ENCODE measurements around the gene NPRL2. TPM values are rescaled to one million over a fixed set of nuclear protein-coding genes. Genes with fewer than 3 reads are reported as not detected.

NPRL2 gene
- total RNA-seq, 3 donors from 2014 or later (not counting 1 experiment from before 2014, with no cell fraction given), result 78.9 to 87.6 (median 80.9) TPM

- H3K4me3 Mint-ChIP-seq, result peak overlapping the region; percentile 85
- intact Hi-C loops (cut with micrococcal nuclease), result no loop called here
- 98% methylated on average over 3 of the region's 4 CpGs for WGBS (ENCODE audit: insufficient coverage)
- peak overlapping the region; percentile 85 to 87 for H3K27ac Mint-ChIP-seq
- H3K36me3 Mint-ChIP-seq, result no peaks in the 10 kb centered on the region
- TF ChIP-seq CTCF (IDR thresholded peaks at IDR 0.05), result no peak
- ATAC-seq, result no peak
- H3K9me3 ChIP-seq (ENCODE audit: control insufficient read depth, insufficient read depth, low read length), result no peaks in the 10 kb centered on the region
- no peaks in the 10 kb centered on the region for H3K9me3 Mint-ChIP-seq
- peaks cover 38% of the 10 kb centered on the region for H3K4me1 ChIP-seq (ENCODE audit: control insufficient read depth, insufficient read depth, low read length)
- H3K36me3 ChIP-seq (ENCODE audit: control insufficient read depth, insufficient read depth, low read length), result peaks cover 37% of the 10 kb centered on the region
- H3K27ac ChIP-seq (ENCODE audit: low read length), result no peak overlapping the region
- no peaks in the 10 kb centered on the region for H3K27me3 ChIP-seq (ENCODE audit: control insufficient read depth, insufficient read depth, low read length)
- DNase-seq, result no peak
- peaks cover 10 to 38% of the 10 kb centered on the region in 2 donors for H3K4me1 Mint-ChIP-seq
- no peaks in the 10 kb centered on the region for H3K27me3 Mint-ChIP-seq (ENCODE audit: low read depth in 2 of 2)
- H3K4me3 ChIP-seq (ENCODE audit: low read length), result no peak overlapping the region
These were observed 23.4 kb downstream of the NPRL2 start for GRCh38 chr3:50327129-50327528.

- no peak overlapping the region for H3K27ac ChIP-seq (ENCODE audit: low read length)
These were observed 24.4 kb downstream of the NPRL2 start for GRCh38 chr3:50326182-50326541.

GRCh38 chr3:50325497-50326181, 24.9 kb downstream of the NPRL2 start:
- Mint-ChIP-seq H3K4me3 (no peak overlapping the region), H3K4me1 (peaks cover 10 to 39% of the 10 kb centered on the region in 2 donors), H3K27ac (no peak overlapping the region), H3K36me3 (no peaks in the 10 kb centered on the region), H3K27me3 (ENCODE audit: low read depth in 2 of 2) (no peaks in the 10 kb centered on the region), H3K9me3 (no peaks in the 10 kb centered on the region)
- no peak overlapping the region for H3K27ac ChIP-seq (ENCODE audit: low read length)
- H3K27me3 ChIP-seq (ENCODE audit: control insufficient read depth, insufficient read depth, low read length), result no peaks in the 10 kb centered on the region
- H3K4me3 ChIP-seq (ENCODE audit: low read length), result no peak overlapping the region
- peaks cover 22% of the 10 kb centered on the region for H3K36me3 ChIP-seq (ENCODE audit: control insufficient read depth, insufficient read depth, low read length)
- TF ChIP-seq CTCF (IDR thresholded peaks at IDR 0.05), result no peak
- no peaks in the 10 kb centered on the region for H3K9me3 ChIP-seq (ENCODE audit: control insufficient read depth, insufficient read depth, low read length)
- intact Hi-C loops (cut with micrococcal nuclease), result no loop called here
- DNase-seq (no peak), ATAC-seq (no peak)
- WGBS (ENCODE audit: insufficient coverage), result 94% methylated on average over 11 of the region's 11 CpGs
- H3K4me1 ChIP-seq (ENCODE audit: control insufficient read depth, insufficient read depth, low read length), result peaks cover 41% of the 10 kb centered on the region

More at GRCh38 chr3:50326182-50326541, 24.4 kb downstream of the NPRL2 start:
- intact Hi-C loops (cut with micrococcal nuclease), result no loop called here
- H3K27me3 ChIP-seq (ENCODE audit: control insufficient read depth, insufficient read depth, low read length), result no peaks in the 10 kb centered on the region
- ATAC-seq (no peak), DNase-seq (no peak)
- H3K27me3 Mint-ChIP-seq (ENCODE audit: low read depth in 2 of 2), result no peaks in the 10 kb centered on the region
- no peak overlapping the region for H3K4me3 ChIP-seq (ENCODE audit: low read length)
- no peaks in the 10 kb centered on the region for H3K9me3 Mint-ChIP-seq
- TF ChIP-seq CTCF (IDR thresholded peaks at IDR 0.05), result no peak
- H3K36me3 ChIP-seq (ENCODE audit: control insufficient read depth, insufficient read depth, low read length), result peaks cover 28% of the 10 kb centered on the region
- H3K27ac Mint-ChIP-seq, result no peak overlapping the region
- H3K4me1 ChIP-seq (ENCODE audit: control insufficient read depth, insufficient read depth, low read length), result peaks cover 38% of the 10 kb centered on the region
- WGBS (ENCODE audit: insufficient coverage), result 86% methylated on average over 8 of the region's 8 CpGs
- H3K4me1 Mint-ChIP-seq, result peaks cover 10 to 36% of the 10 kb centered on the region in 2 donors
- H3K4me3 Mint-ChIP-seq, result peak overlapping the region; percentile 17
- no peaks in the 10 kb centered on the region for H3K9me3 ChIP-seq (ENCODE audit: control insufficient read depth, insufficient read depth, low read length)
- H3K36me3 Mint-ChIP-seq, result no peaks in the 10 kb centered on the region

- H3K4me3 Mint-ChIP-seq, result peak overlapping the region; percentile 28
- no peak for TF ChIP-seq CTCF (IDR thresholded peaks at IDR 0.05)
- H3K9me3 Mint-ChIP-seq, result no peaks in the 10 kb centered on the region
- peak overlapping the region; percentile 38 to 52 for H3K27ac Mint-ChIP-seq
- intact Hi-C loops (cut with micrococcal nuclease), result no loop called here
- WGBS (ENCODE audit: insufficient coverage), result 100% methylated on average over 1 of the region's 2 CpGs
- H3K27me3 Mint-ChIP-seq (ENCODE audit: low read depth in 2 of 2), result no peaks in the 10 kb centered on the region
- H3K36me3 ChIP-seq (ENCODE audit: control insufficient read depth, insufficient read depth, low read length), result peaks cover 17% of the 10 kb centered on the region
- peaks cover 10 to 44% of the 10 kb centered on the region in 2 donors for H3K4me1 Mint-ChIP-seq
- DNase-seq, result no peak
- no peak overlapping the region for H3K27ac ChIP-seq (ENCODE audit: low read length)
- no peaks in the 10 kb centered on the region for H3K9me3 ChIP-seq (ENCODE audit: control insufficient read depth, insufficient read depth, low read length)
- peaks cover 46% of the 10 kb centered on the region for H3K4me1 ChIP-seq (ENCODE audit: control insufficient read depth, insufficient read depth, low read length)
- no peaks in the 10 kb centered on the region for H3K36me3 Mint-ChIP-seq
- no peak overlapping the region for H3K4me3 ChIP-seq (ENCODE audit: low read length)
- H3K27me3 ChIP-seq (ENCODE audit: control insufficient read depth, insufficient read depth, low read length), result no peaks in the 10 kb centered on the region
- no peak for ATAC-seq
These were observed 25.5 kb downstream of the NPRL2 start for GRCh38 chr3:50325113-50325480.

Data from natural killer cell (primary cell).